ENCODE results near the gene RBM19.

The RBM19 gene

GRCh38 chr12:114011711-114012110 is 45.6 kb upstream of the RBM19 start:
- Histone ChIP-seq H3K4me1 (ENCODE audit: insufficient read depth, poor library complexity, severe bottlenecking) (no peaks in the 10 kb centered on the region), H3K27ac (ENCODE audit: poor library complexity, severe bottlenecking) (no peak overlapping the region), H3K36me3 (ENCODE audit: low read depth) (no peaks in the 10 kb centered on the region), H3K9me3 (ENCODE audit: severe bottlenecking) (no peaks in the 10 kb centered on the region), H3K4me3 (ENCODE audit: severe bottlenecking) (no peak overlapping the region), H3K27me3 (ENCODE audit: insufficient read depth, poor library complexity, severe bottlenecking) (no peaks in the 10 kb centered on the region)
- DNase-seq (ENCODE audit: low spot score): no peak
- ATAC-seq (ENCODE audit: low read depth): no peak
- no peak for TF ChIP-seq CTCF (IDR thresholded peaks at IDR 0.05; ENCODE audit: poor library complexity, severe bottlenecking)

GRCh38 chr12:114006482-114007425 is 40.6 kb upstream of the RBM19 start:
- no peak for DNase-seq (ENCODE audit: low spot score)
- no peaks in the 10 kb centered on the region for H3K9me3 ChIP-seq (ENCODE audit: severe bottlenecking)
- H3K27ac ChIP-seq (ENCODE audit: poor library complexity, severe bottlenecking): no peak overlapping the region
- no peaks in the 10 kb centered on the region for H3K4me1 ChIP-seq (ENCODE audit: insufficient read depth, poor library complexity, severe bottlenecking)
- peaks cover 14% of the 10 kb centered on the region for H3K27me3 ChIP-seq (ENCODE audit: insufficient read depth, poor library complexity, severe bottlenecking)
- no peak for ATAC-seq (ENCODE audit: low read depth)
- no peaks in the 10 kb centered on the region for H3K36me3 ChIP-seq (ENCODE audit: low read depth)
- H3K4me3 ChIP-seq (ENCODE audit: severe bottlenecking): no peak overlapping the region
- no peak for TF ChIP-seq CTCF (IDR thresholded peaks at IDR 0.05; ENCODE audit: poor library complexity, severe bottlenecking)

DNA sequence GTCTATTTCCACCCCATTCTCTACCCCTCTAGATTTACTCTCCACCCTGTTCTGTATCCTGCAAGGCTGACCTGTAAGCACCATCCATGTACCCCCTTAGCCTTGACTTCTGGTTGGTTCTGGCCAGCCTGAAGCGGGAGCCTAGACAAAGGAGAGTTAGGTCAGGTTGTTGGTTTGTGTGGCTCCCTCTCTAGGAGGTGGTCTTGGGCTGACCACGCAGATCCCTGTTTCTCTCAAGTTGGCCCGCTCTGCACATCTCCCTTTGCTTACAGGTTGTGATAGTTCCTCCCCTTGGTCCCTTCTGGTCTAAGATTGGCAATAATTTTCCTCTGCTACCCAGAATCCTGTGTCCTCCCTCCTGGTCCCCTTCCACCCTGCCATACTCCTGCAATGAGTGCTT is 38.3 kb upstream of the RBM19 start:
- Histone ChIP-seq H3K27me3 (ENCODE audit: insufficient read depth, poor library complexity, severe bottlenecking) (peaks cover 14% of the 10 kb centered on the region), H3K9me3 (ENCODE audit: severe bottlenecking) (no peaks in the 10 kb centered on the region), H3K4me1 (ENCODE audit: insufficient read depth, poor library complexity, severe bottlenecking) (no peaks in the 10 kb centered on the region), H3K27ac (ENCODE audit: poor library complexity, severe bottlenecking) (no peak overlapping the region), H3K4me3 (ENCODE audit: severe bottlenecking) (no peak overlapping the region), H3K36me3 (ENCODE audit: low read depth) (no peaks in the 10 kb centered on the region)
- TF ChIP-seq CTCF (IDR thresholded peaks at IDR 0.05; ENCODE audit: poor library complexity, severe bottlenecking): no peak
- DNase-seq (ENCODE audit: low spot score) (no peak), ATAC-seq (ENCODE audit: low read depth) (no peak)

GRCh38 chr12:114003286-114003685 is 37.2 kb upstream of the RBM19 start:
- Histone ChIP-seq H3K27ac (ENCODE audit: poor library complexity, severe bottlenecking) (no peak overlapping the region), H3K4me1 (ENCODE audit: insufficient read depth, poor library complexity, severe bottlenecking) (no peaks in the 10 kb centered on the region), H3K4me3 (ENCODE audit: severe bottlenecking) (no peak overlapping the region), H3K9me3 (ENCODE audit: severe bottlenecking) (no peaks in the 10 kb centered on the region), H3K27me3 (ENCODE audit: insufficient read depth, poor library complexity, severe bottlenecking) (peaks cover 14% of the 10 kb centered on the region), H3K36me3 (ENCODE audit: low read depth) (no peaks in the 10 kb centered on the region)
- ATAC-seq (ENCODE audit: low read depth) (no peak), DNase-seq (ENCODE audit: low spot score) (no peak)
- TF ChIP-seq CTCF (IDR thresholded peaks at IDR 0.05; ENCODE audit: poor library complexity, severe bottlenecking): no peak

All from RWPE2 (cell line).